Osteoblast (primary cell): ENCODE data around the gene LMBR1L. TPM values are rescaled to one million over a fixed set of nuclear protein-coding genes. Genes with fewer than 3 reads are reported as not detected.
"Not testable (repeated sequence)": the region's sequence is repeated elsewhere in the genome, so short reads cannot be mapped to it uniquely, and the experiment has no call there.

Source experiments
- DNase-seq: peaks from one replicate; pipeline ENCODE4 v3.0.0; 2011; ENCODE audit warnings: low spot score, mixed read lengths; ENCODE audit not compliant: insufficient read length; ENCODE audit errors: missing footprints
- H2AFZ ChIP-seq: 2 replicates; pipeline ENCODE4 v1.6.0; 2011; ENCODE audit warnings: mild to moderate bottlenecking, low read length
- H3K27ac ChIP-seq: 2 replicates; pipeline ENCODE4 v1.5.1; 2011; ENCODE audit warnings: mild to moderate bottlenecking, low read depth, low read length, moderate library complexity
- H3K27me3 ChIP-seq: 2 replicates; pipeline ENCODE4 v1.6.0; 2012; ENCODE audit warnings: mild to moderate bottlenecking, control low read depth, inconsistent platforms, low read length, moderate library complexity; ENCODE audit not compliant: insufficient read depth
- H3K36me3 ChIP-seq: 2 replicates; pipeline ENCODE4 v1.5.1; 2011; ENCODE audit warnings: mild to moderate bottlenecking, low read length, control low read depth, moderate library complexity; ENCODE audit not compliant: insufficient read depth
- H3K4me1 ChIP-seq: 2 replicates; pipeline ENCODE4 v1.5.1; 2011; ENCODE audit warnings: mild to moderate bottlenecking, low read length, control low read depth, moderate library complexity; ENCODE audit not compliant: insufficient read depth
- H3K4me2 ChIP-seq: 2 replicates; pipeline ENCODE4 v1.6.0; 2011; ENCODE audit warnings: mild to moderate bottlenecking, low read length; ENCODE audit not compliant: insufficient read depth
- H3K4me3 ChIP-seq: fragments of 200-600 bp; sonication (generic); 3 replicates; pipeline ENCODE4 v1.5.1; 2012; ENCODE audit warnings: mild to moderate bottlenecking, low read length, inconsistent platforms; ENCODE audit not compliant: insufficient read depth
- H3K79me2 ChIP-seq: 2 replicates; pipeline ENCODE4 v1.6.0; 2012; ENCODE audit warnings: mild to moderate bottlenecking, low read length, control low read depth, inconsistent platforms; ENCODE audit not compliant: insufficient read depth
- H3K9me3 ChIP-seq: 2 replicates; pipeline ENCODE4 v1.5.1; 2011; ENCODE audit warnings: low read depth, low read length, control low read depth
- H4K20me1 ChIP-seq: 2 replicates; pipeline ENCODE4 v1.6.0; 2012; ENCODE audit warnings: mild to moderate bottlenecking, low read length, control low read depth; ENCODE audit not compliant: insufficient read depth
- CTCF ChIP-seq: IDR thresholded peaks from 2 replicates; pipeline ENCODE4 v1.5.1; 2011; ENCODE audit warnings: mild to moderate bottlenecking, low read depth, low read length, moderate library complexity; ENCODE audit errors: extremely low read depth
- total RNA-seq: library from RNA; depleted of rRNA; stranded (reverse); fragments of >200 nt; gene quantifications from 2 replicates; pipeline ENCODE4 v1.2.3, GENCODE V29; 2012

LMBR1L gene
- total RNA-seq, 1 donor = 57.2 TPM

- no peak for DNase-seq
- Histone ChIP-seq H2AFZ (no peak overlapping the region), H3K4me3 (no peak overlapping the region), H3K79me2 (peaks cover 4% of the 10 kb centered on the region), H3K4me2 (no peak overlapping the region), H3K9me3 (no peaks in the 10 kb centered on the region), H3K4me1 (peaks cover 1% of the 10 kb centered on the region), H3K27me3 (no peaks in the 10 kb centered on the region), H3K36me3 (no peaks in the 10 kb centered on the region), H3K27ac (no peak overlapping the region), H4K20me1 (no peaks in the 10 kb centered on the region)
- no peak for TF ChIP-seq CTCF
Measured at GRCh38 chr12:49138587-49138986, 27.9 kb upstream of the LMBR1L start.

- no peak for TF ChIP-seq CTCF
- Histone ChIP-seq H3K79me2 (peaks cover 14% of the 10 kb centered on the region), H3K36me3 (no peaks in the 10 kb centered on the region), H3K4me1 (peaks cover 10% of the 10 kb centered on the region), H3K4me2 (no peak overlapping the region), H3K9me3 (no peaks in the 10 kb centered on the region), H4K20me1 (no peaks in the 10 kb centered on the region), H3K4me3 (no peak overlapping the region), H2AFZ (no peak overlapping the region), H3K27ac (no peak overlapping the region), H3K27me3 (no peaks in the 10 kb centered on the region)
- no peak for DNase-seq
Measured at GRCh38 chr12:49137476-49137875, 26.8 kb upstream of the LMBR1L start.

GRCh38 chr12:49136997-49137396 lies 26.4 kb upstream of the LMBR1L start:
- Histone ChIP-seq H3K79me2 (peaks cover 17% of the 10 kb centered on the region), H3K4me1 (peaks cover 15% of the 10 kb centered on the region)
- H3K4me3 ChIP-seq, H3K27ac ChIP-seq, H3K36me3 ChIP-seq, H2AFZ ChIP-seq, H3K27me3 ChIP-seq, H4K20me1 ChIP-seq, H3K9me3 ChIP-seq, H3K4me2 ChIP-seq, DNase-seq: not testable (repeated sequence)

GRCh38 chr12:49133590-49133989 lies 22.9 kb upstream of the LMBR1L start:
- no peak for TF ChIP-seq CTCF
- H3K27ac ChIP-seq = no peak overlapping the region
- H4K20me1 ChIP-seq = peaks cover 17% of the 10 kb centered on the region
- no peaks in the 10 kb centered on the region for H3K27me3 ChIP-seq
- peaks cover 34% of the 10 kb centered on the region for H3K4me1 ChIP-seq
- DNase-seq = no peak
- peaks cover 45% of the 10 kb centered on the region for H3K79me2 ChIP-seq
- peak overlapping the region; percentile 79 for H2AFZ ChIP-seq
- H3K4me3 ChIP-seq = peak overlapping the region; percentile 98
- H3K36me3 ChIP-seq = peaks cover 15% of the 10 kb centered on the region
- H3K9me3 ChIP-seq = no peaks in the 10 kb centered on the region
- peak overlapping the region; percentile 95 for H3K4me2 ChIP-seq
